K562 (cell line): ENCODE measurements around the gene ZW10. TPM values are rescaled to one million over a fixed set of nuclear protein-coding genes. Genes with fewer than 3 reads are reported as not detected.

Source experiments
- DEAF1 ChIP-seq: fragments of 450-650 bp; formaldehyde crosslinking; IDR thresholded peaks from 2 replicates; pipeline ENCODE4 v1.4.0; 2020; ENCODE audit warnings: mild to moderate bottlenecking, moderate library complexity
- DMBX1 ChIP-seq: fragments of 250-450 bp; sonication (Bioruptor Pico); IDR thresholded peaks from 2 replicates; pipeline ENCODE4 v1.8.0; 2022; ENCODE audit warnings: inconsistent platforms, mild to moderate bottlenecking, moderate library complexity, borderline replicate concordance
- HDAC2 ChIP-seq: fragments of 450-650 bp; IDR thresholded peaks from 2 replicates; pipeline ENCODE4 v1.6.1; 2016; ENCODE audit warnings: mild to moderate bottlenecking
- HMBOX1 ChIP-seq: sonication (generic); IDR thresholded peaks from 2 replicates; pipeline ENCODE4 v1.6.1; 2016
- HNRNPUL1 ChIP-seq: fragments of 200-400 bp; formaldehyde crosslinking; IDR thresholded peaks from 2 replicates; pipeline ENCODE4 v1.6.1; 2017; ENCODE audit warnings: low read length
- MTF1 ChIP-seq: fragments of 250-450 bp; sonication (Bioruptor Pico); IDR thresholded peaks from 2 replicates; pipeline ENCODE4 v1.9.0; 2021; ENCODE audit warnings: moderate library complexity, mild to moderate bottlenecking, inconsistent platforms, borderline replicate concordance
- TEAD2 ChIP-seq: fragments of 450-650 bp; IDR thresholded peaks from 2 replicates; pipeline ENCODE4 v1.6.1; 2016; ENCODE audit warnings: missing genetic modification characterization, control low read depth, missing compliant biosample characterization
- ZNF311 ChIP-seq: fragments of 250-450 bp; sonication (Bioruptor Pico); IDR thresholded peaks from 2 replicates; pipeline ENCODE4 v1.4.0; 2020; ENCODE audit warnings: mild to moderate bottlenecking, moderate library complexity
- polyA plus RNA-seq, 8 experiments: library from polyadenylated mRNA; depleted of rRNA in 4 of 8; stranded (reverse) in 5 of 8; unstranded in 3 of 8; fragments of >200 nt; fragmentation: Nextera tagmentation in 2 of 8; fragmentation: Illumina TruSeq in 1 of 8; extraction: Ambion mirVana in 2 of 8; extraction: Trizol in 1 of 8; gene quantifications; 2 replicates each; pipeline versions ENCODE4 v1.2.1 to v1.2.3, GENCODE V29; 2011 to 2014; ENCODE audit warnings: inconsistent platforms in 1 of 8, missing spikeins in 1 of 8
- total RNA-seq, 7 experiments: library from RNA; depleted of rRNA in 6 of 7; stranded (reverse); fragments of >200 nt in 6 of 7; fragmentation: Illumina TruSeq in 2 of 7; extraction: Trizol in 2 of 7; gene quantifications; 2 replicates each; pipeline versions ENCODE4 v1.2.1 to v1.2.3, GENCODE V29; 2011 to 2021; ENCODE audit warnings: low replicate concordance in 1 of 7
- TF ChIP-seq, protein P1 (sequence below), 2 experiments: fragments of 450-650 bp; IDR thresholded peaks; 2 replicates each; pipeline ENCODE4 v1.6.1; 2016; ENCODE audit warnings: mild to moderate bottlenecking in 2 of 2, borderline replicate concordance in 1 of 2, low read depth in 1 of 2, moderate library complexity in 1 of 2
- TF ChIP-seq, protein P2 (sequence below): fragments of 450-650 bp; IDR thresholded peaks from 2 replicates; pipeline ENCODE4 v1.6.1; 2018; ENCODE audit not compliant: partially characterized antibody

The ZW10 gene
- total and polyA plus RNA-seq, 9 of the 15 experiments (the other 6 are each of a cell fraction or from before 2014, with no cell fraction given) = 9.4 to 37.7 (median 25.0) TPM

- TF ChIP-seq, protein P1, sequence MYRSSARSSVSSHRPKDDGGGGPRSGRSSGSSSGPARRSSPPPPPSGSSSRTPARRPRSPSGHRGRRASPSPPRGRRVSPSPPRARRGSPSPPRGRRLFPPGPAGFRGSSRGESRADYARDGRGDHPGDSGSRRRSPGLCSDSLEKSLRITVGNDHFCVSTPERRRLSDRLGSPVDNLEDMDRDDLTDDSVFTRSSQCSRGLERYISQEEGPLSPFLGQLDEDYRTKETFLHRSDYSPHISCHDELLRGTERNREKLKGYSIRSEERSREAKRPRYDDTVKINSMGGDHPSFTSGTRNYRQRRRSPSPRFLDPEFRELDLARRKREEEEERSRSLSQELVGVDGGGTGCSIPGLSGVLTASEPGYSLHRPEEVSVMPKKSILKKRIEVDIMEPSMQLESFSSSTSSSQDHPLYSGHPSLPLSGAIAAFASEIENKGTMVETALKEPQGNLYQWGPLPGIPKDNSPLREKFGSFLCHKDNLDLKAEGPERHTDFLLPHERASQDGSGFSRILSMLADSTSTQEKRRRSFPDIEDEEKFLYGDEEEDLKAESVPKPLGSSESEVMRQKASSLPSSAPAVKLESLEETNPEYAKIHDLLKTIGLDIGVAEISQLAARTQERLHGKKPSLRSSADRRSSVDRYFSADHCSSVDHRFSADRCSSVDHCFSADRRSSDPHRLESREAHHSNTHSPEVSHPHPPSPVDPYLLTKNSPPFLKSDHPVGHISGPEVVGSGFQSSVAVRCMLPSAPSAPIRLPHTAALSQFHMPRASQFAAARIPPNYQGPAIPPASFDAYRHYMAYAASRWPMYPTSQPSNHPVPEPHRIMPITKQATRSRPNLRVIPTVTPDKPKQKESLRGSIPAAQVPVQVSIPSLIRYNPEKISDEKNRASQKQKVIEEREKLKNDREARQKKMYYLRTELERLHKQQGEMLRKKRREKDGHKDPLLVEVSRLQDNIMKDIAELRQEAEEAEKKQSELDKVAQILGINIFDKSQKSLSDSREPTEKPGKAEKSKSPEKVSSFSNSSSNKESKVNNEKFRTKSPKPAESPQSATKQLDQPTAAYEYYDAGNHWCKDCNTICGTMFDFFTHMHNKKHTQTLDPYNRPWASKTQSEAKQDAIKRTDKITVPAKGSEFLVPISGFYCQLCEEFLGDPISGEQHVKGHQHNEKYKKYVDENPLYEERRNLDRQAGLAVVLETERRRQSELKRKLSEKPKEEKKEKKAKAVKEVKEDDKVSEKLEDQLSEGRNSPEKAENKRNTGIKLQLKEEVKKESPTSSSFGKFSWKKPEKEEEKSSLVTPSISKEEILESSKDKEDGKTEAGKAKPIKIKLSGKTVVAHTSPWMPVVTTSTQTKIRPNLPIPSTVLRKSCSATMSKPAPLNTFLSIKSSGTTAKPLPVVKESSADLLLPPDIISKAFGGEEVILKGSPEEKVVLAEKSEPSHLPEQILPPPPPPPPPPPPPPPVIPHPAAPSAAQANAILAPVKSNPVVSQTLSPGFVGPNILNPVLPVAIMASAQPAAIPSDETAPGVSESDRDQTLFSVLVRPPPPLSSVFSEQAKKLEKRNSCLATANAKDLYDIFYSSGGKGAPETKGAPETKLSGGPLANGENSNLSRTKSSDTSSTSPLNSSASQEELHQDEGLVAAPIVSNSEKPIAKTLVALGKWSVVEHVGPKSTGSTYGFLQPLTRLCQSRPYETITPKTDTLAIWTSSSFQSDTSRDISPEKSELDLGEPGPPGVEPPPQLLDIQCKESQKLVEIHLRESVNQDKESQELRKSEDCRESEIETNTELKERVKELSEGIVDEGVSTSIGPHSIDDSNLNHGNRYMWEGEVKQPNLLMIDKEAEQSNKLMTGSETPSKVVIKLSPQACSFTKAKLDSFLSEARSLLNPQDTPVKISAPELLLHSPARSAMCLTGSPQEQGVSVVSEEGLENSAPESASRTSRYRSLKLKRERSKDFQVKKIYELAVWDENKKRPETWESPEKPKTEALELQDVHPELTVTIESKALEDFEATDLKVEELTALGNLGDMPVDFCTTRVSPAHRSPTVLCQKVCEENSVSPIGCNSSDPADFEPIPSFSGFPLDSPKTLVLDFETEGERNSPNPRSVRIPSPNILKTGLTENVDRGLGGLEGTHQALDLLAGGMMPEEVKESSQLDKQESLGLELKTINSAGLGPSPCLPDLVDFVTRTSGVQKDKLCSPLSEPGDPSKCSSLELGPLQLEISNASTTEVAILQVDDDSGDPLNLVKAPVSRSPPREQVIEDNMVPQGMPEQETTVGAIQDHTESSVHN (IDR thresholded peaks at IDR 0.05; ENCODE audit: borderline replicate concordance in 1 of 2, low read depth in 1 of 2) = no peak
- TF ChIP-seq HMBOX1 (no peak), DEAF1 (CRISPR knock-in tag) (peak; percentile 72), DMBX1 (CRISPR knock-in tag) (peak; percentile 92), TEAD2 (tag) (peak; percentile 59; the same call in 1 of the 2 replicates), MTF1 (CRISPR knock-in tag) (0 out of 2 replicates have a peak, but pooled peaks have one; percentile 9), HDAC2 (peak; percentile 91), HNRNPUL1 (no peak), ZNF311 (CRISPR knock-in tag) (no peak)
- TF ChIP-seq, protein P2, sequence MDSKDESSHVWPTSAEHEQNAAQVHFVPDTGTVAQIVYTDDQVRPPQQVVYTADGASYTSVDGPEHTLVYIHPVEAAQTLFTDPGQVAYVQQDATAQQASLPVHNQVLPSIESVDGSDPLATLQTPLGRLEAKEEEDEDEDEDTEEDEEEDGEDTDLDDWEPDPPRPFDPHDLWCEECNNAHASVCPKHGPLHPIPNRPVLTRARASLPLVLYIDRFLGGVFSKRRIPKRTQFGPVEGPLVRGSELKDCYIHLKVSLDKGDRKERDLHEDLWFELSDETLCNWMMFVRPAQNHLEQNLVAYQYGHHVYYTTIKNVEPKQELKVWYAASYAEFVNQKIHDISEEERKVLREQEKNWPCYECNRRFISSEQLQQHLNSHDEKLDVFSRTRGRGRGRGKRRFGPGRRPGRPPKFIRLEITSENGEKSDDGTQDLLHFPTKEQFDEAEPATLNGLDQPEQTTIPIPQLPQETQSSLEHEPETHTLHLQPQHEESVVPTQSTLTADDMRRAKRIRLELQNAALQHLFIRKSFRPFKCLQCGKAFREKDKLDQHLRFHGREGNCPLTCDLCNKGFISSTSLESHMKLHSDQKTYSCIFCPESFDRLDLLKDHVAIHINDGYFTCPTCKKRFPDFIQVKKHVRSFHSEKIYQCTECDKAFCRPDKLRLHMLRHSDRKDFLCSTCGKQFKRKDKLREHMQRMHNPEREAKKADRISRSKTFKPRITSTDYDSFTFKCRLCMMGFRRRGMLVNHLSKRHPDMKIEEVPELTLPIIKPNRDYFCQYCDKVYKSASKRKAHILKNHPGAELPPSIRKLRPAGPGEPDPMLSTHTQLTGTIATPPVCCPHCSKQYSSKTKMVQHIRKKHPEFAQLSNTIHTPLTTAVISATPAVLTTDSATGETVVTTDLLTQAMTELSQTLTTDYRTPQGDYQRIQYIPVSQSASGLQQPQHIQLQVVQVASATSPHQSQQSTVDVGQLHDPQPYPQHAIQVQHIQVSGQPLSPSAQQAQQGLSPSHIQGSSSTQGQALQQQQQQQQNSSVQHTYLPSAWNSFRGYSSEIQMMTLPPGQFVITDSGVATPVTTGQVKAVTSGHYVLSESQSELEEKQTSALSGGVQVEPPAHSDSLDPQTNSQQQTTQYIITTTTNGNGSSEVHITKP = peak; percentile 8
These were observed 82.6 kb downstream of the ZW10 start (continued) for GRCh38 chr11:113690619-113691569.
